Measurements from ENCODE around the gene TACC2. TPM values are rescaled to one million over a fixed set of nuclear protein-coding genes. Genes with fewer than 3 reads are reported as not detected.

The TACC2 gene
- total and polyA plus RNA-seq, 8 donors, result 29.0 to 102 (median 52.9) TPM

- Histone ChIP-seq H3K27ac (no peak overlapping the region), H3K9me3 (no peaks in the 10 kb centered on the region), H3K4me3 (no peak overlapping the region), H3K27me3 (no peaks in the 10 kb centered on the region), H3K4me1 (peaks cover 0 to 15% (median 5%) of the 10 kb centered on the region in 4 donors), H3K36me3 (peaks cover 14 to 32% (median 23%) of the 10 kb centered on the region in 4 donors)
- TF ChIP-seq, protein P1, sequence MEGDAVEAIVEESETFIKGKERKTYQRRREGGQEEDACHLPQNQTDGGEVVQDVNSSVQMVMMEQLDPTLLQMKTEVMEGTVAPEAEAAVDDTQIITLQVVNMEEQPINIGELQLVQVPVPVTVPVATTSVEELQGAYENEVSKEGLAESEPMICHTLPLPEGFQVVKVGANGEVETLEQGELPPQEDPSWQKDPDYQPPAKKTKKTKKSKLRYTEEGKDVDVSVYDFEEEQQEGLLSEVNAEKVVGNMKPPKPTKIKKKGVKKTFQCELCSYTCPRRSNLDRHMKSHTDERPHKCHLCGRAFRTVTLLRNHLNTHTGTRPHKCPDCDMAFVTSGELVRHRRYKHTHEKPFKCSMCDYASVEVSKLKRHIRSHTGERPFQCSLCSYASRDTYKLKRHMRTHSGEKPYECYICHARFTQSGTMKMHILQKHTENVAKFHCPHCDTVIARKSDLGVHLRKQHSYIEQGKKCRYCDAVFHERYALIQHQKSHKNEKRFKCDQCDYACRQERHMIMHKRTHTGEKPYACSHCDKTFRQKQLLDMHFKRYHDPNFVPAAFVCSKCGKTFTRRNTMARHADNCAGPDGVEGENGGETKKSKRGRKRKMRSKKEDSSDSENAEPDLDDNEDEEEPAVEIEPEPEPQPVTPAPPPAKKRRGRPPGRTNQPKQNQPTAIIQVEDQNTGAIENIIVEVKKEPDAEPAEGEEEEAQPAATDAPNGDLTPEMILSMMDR (IDR thresholded peaks at IDR 0.05), result no peak
- TF ChIP-seq POLR2AphosphoS5 (IDR thresholded peaks at IDR 0.05), result no peak
- no peak for TF ChIP-seq POLR2A (IDR thresholded peaks at IDR 0.05)
- no peak for TF ChIP-seq EP300 (IDR thresholded peaks at IDR 0.05)
- 86 to 97% (median 93%) methylated on average over 5 of the region's 5 CpGs for WGBS, 5 donors
- intact Hi-C loops (cut with DNase I; ENCODE audit: low total_unique reads), result no loop called here
- no peak for DNase-seq
These were observed 36.7 kb upstream of the TACC2 start for GRCh38 chr10:121952226-121952625.

GRCh38 chr10:121956111-121957061 is 32.6 kb upstream of the TACC2 start:
- Histone ChIP-seq H3K36me3 (peaks cover 25 to 73% (median 65%) of the 10 kb centered on the region in 4 donors), H3K9me3 (no peaks in the 10 kb centered on the region), H3K27me3 (no peaks in the 10 kb centered on the region), H3K4me3 (no peak overlapping the region), H3K27ac (no peak overlapping the region), H3K4me1 (no peaks in the 10 kb centered on the region)
- no peak for TF ChIP-seq EP300 (IDR thresholded peaks at IDR 0.05)
- TF ChIP-seq, protein P1 (IDR thresholded peaks at IDR 0.05), result no peak
- TF ChIP-seq POLR2AphosphoS5 (IDR thresholded peaks at IDR 0.05), result no peak
- TF ChIP-seq POLR2A (IDR thresholded peaks at IDR 0.05), result no peak
- WGBS, 5 donors, result 80 to 91% (median 86%) methylated on average over 7 of the region's 7 CpGs
- intact Hi-C loops (cut with DNase I; ENCODE audit: low total_unique reads), result no loop called here
- no peak for DNase-seq

DNA sequence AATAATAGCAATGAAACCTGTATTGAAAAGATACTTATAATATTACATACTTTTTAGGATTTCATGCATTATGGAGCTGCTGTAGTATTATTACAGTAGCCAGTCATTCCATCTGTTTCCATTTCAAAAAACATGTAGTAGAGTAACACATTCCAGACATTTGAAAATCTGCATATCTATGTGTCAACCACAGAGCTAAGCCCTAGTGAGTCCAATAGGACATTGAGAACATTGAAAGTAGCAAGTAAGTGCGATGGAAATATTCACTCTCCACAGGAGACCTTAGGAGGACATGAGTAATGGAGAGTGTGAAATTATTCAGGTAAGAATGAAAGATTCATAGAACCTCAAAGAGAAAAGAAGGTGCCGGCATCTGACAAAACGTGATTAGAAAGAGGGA is 29.3 kb upstream of the TACC2 start:
- Histone ChIP-seq H3K9me3 (no peaks in the 10 kb centered on the region), H3K27ac (no peak overlapping the region), H3K4me1 (no peaks in the 10 kb centered on the region), H3K27me3 (no peaks in the 10 kb centered on the region), H3K4me3 (no peak overlapping the region), H3K36me3 (peaks cover 25 to 97% (median 93%) of the 10 kb centered on the region in 4 donors)
- DNase-seq, result no peak
- 88 to 92% (median 90%) methylated on average over 3 of the region's 3 CpGs for WGBS, 5 donors
- TF ChIP-seq, protein P1 (IDR thresholded peaks at IDR 0.05), result no peak
- TF ChIP-seq POLR2A (IDR thresholded peaks at IDR 0.05) (no peak), EP300 (IDR thresholded peaks at IDR 0.05) (no peak), POLR2AphosphoS5 (IDR thresholded peaks at IDR 0.05) (no peak)
- intact Hi-C loops (cut with DNase I; ENCODE audit: low total_unique reads), result no loop called here

GRCh38 chr10:121961456-121961855 is 27.5 kb upstream of the TACC2 start:
- H3K27me3 ChIP-seq, result no peaks in the 10 kb centered on the region
- H3K36me3 ChIP-seq, result peaks cover 30 to 98% (median 96%) of the 10 kb centered on the region in 4 donors
- H3K9me3 ChIP-seq, result no peaks in the 10 kb centered on the region
- no peak overlapping the region for H3K4me3 ChIP-seq
- no peak overlapping the region for H3K27ac ChIP-seq
- intact Hi-C loops (cut with DNase I; ENCODE audit: low total_unique reads), result no loop called here
- no peaks in the 10 kb centered on the region for H3K4me1 ChIP-seq
- 70 to 90% (median 86%) methylated on average over 2 of the region's 2 CpGs for WGBS, 5 donors
- TF ChIP-seq POLR2A (IDR thresholded peaks at IDR 0.05) (no peak), POLR2AphosphoS5 (IDR thresholded peaks at IDR 0.05) (no peak)
- DNase-seq, result no peak
